HG02840 (cell line): Measurements from ENCODE around the gene COL4A4.

Source experiments
- ATAC-seq: cut with Tn5 transposase; IDR thresholded peaks from one replicate; pipeline ENCODE4 v1.9.1; 2021; ENCODE audit warnings: mild to moderate bottlenecking, moderate library complexity, moderate number of reproducible peaks; ENCODE audit not compliant: unreplicated experiment, low FRiP score

Gene COL4A4

GRCh38 chr2:227163485-227163997 is 464 bp downstream of the COL4A4 start:
- ATAC-seq = peak; percentile 48

- no peak for ATAC-seq
These were observed 2.1 kb downstream of the COL4A4 start for GRCh38 chr2:227161947-227162346.

GRCh38 chr2:227160164-227160563 is 3.8 kb downstream of the COL4A4 start:
- ATAC-seq = no peak

GRCh38 chr2:227154986-227155774 is 8.8 kb downstream of the COL4A4 start:
- ATAC-seq = no peak

DNA sequence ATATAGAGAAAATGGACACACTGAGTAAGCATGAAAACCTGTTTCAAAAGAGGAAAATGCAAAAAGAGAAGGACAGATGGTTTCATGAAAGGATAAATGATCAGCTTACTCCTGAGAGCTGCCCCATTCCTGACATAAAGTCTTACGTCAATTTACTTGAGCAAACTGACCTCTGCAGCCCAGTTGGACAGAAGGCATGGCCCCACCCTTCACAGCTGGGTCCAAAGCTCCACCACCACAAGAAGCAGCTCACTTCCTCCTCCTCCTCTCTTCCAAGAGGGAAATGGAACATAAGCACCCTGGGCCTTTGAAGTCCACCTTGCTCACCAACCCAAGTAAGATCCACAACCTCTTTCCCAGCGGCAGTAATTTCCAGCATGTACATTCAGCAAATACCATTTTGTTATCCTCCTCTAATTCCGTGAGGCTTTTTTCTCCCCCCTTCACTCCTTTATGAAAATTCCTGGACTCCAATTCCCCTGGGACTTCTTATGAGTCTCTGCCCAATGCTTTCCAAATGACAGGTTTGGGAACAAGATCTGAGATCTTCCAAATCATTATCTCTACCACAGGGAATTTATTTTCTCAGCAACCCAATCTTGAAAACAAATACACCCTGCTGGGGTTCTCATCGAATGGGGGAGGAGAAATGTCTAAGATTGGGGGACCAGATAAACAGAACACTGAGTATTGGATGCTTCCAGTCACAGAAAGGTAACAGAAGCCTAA is 10.1 kb downstream of the COL4A4 start:
- no peak for ATAC-seq

DNA sequence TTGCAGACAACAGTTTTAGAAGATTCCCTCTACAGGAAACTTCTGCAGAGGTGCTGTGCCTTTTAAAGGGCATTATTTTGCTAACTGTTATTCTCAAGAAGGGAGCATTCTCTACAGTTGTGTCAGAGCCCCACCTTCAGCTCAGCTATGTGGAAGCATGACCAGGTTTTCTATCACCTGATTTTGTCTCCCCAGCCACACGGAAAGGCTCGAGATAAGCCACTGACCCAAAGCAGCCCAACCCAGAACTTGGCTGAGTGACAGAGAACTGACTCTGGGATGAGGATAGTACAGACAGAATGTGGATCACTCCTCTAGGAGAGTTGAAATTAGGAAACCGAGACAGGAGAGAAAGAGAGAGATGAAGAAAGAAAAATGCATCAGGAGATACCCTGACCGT is 10.7 kb downstream of the COL4A4 start:
- ATAC-seq = no peak

GRCh38 chr2:227152093-227152766 is 11.8 kb downstream of the COL4A4 start:
- ATAC-seq = no peak

GRCh38 chr2:227150222-227150936 is 13.6 kb downstream of the COL4A4 start:
- ATAC-seq = no peak

GRCh38 chr2:227148106-227148505 is 15.9 kb downstream of the COL4A4 start:
- no peak for ATAC-seq

DNA sequence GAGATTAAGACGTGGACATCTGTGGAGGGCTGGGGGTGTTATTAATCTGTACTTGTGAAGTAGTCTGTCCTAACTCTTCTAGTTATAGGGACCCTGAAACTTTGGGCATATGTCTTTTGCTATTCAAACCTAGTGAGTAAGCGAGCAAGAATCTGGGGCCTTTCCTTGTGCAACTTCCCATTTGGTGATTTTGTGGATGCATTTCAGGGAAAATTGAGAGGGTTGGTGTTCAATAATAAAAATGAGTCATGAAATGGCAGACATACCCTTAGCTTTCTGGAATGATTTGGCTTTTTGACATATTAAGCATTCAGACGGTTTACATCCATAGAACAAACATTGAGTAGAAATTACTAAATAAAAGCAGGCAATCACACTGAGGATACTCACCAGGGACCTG is 17.0 kb downstream of the COL4A4 start:
- no peak for ATAC-seq

GRCh38 chr2:227146456-227146855 is 17.5 kb downstream of the COL4A4 start:
- ATAC-seq = no peak

- no peak for ATAC-seq
These were observed 20.1 kb downstream of the COL4A4 start for GRCh38 chr2:227143895-227144294.

- ATAC-seq = no peak
These were observed 22.7 kb downstream of the COL4A4 start for GRCh38 chr2:227141301-227141700.

GRCh38 chr2:227134591-227134990 is 29.4 kb downstream of the COL4A4 start:
- no peak for ATAC-seq

DNA sequence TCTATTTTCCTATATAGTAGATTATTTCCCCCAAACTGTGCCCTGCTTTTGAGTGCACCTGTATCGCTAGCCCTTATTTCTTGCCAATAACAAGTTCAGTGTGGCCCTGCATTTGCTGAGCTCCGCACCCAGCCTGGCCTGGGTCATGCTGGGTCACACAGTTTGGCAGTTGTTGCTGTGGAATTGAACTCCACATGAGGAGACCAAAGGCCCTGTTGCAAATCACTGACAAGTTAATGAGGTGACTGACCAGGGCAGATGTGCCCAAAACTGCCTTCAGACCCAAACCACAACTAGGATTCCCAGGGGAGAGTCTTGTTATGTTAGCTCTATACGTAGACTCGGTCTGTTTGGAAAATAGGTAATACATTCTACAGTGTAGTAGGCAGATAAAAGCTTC is 31.0 kb downstream of the COL4A4 start:
- no peak for ATAC-seq

- no peak for ATAC-seq
These were observed 33.4 kb downstream of the COL4A4 start for GRCh38 chr2:227130636-227131035.

DNA sequence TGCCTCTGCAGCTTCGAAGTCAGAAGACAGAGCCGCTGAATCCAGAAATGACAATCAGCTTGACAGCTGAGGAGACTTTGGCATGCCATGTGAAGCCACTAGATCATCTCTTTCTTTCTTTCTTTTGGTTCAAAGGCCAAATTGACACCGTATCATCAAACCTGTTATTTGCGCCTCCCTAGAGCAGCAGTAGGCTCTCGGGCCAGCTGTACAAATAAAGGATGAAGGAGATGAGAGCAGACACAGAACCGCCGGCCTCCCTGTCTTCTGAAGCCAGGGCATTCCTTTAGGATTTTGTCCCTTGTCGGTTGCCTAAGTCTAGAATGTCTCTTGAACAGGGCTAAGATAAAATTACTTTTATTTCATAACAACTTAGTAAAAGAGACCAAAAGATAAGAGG is 36.8 kb downstream of the COL4A4 start:
- no peak for ATAC-seq

GRCh38 chr2:227125506-227125905 is 38.5 kb downstream of the COL4A4 start:
- no peak for ATAC-seq

- no peak for ATAC-seq
These were observed 39.2 kb downstream of the COL4A4 start for GRCh38 chr2:227124811-227125210.

GRCh38 chr2:227123697-227124096 is 40.3 kb downstream of the COL4A4 start:
- ATAC-seq = no peak

DNA sequence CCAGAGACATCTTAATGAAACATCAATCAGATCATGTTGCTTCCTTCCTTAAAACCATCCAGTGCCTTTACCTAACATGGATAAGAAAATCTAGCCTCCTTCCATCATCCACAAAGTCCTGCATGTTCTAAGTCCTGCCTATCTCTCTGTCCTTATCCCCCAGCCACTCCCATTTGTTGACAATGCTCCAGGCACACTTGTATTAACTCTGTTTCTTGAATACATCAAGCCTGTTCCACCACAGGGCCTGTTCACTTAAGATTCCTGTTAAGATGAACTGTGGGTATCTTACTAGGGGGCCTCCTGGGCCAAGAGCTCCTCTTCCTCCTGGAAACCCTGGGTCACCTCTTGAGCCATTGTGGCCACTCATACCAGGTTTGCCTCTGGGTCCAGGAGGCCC is 45.7 kb downstream of the COL4A4 start:
- ATAC-seq = no peak
